Osteoblast (primary cell): ENCODE data around the gene HSPBP1. TPM values are rescaled to one million over a fixed set of nuclear protein-coding genes. Genes with fewer than 3 reads are reported as not detected.

ENCODE experiments used
- DNase-seq: peaks from one replicate; pipeline ENCODE4 v3.0.0; 2011; ENCODE audit warnings: low spot score, mixed read lengths; ENCODE audit not compliant: insufficient read length; ENCODE audit errors: missing footprints
- H2AFZ ChIP-seq: 2 replicates; pipeline ENCODE4 v1.6.0; 2011; ENCODE audit warnings: mild to moderate bottlenecking, low read length
- H3K27ac ChIP-seq: 2 replicates; pipeline ENCODE4 v1.5.1; 2011; ENCODE audit warnings: mild to moderate bottlenecking, low read depth, low read length, moderate library complexity
- H3K27me3 ChIP-seq: 2 replicates; pipeline ENCODE4 v1.6.0; 2012; ENCODE audit warnings: mild to moderate bottlenecking, control low read depth, inconsistent platforms, low read length, moderate library complexity; ENCODE audit not compliant: insufficient read depth
- H3K36me3 ChIP-seq: 2 replicates; pipeline ENCODE4 v1.5.1; 2011; ENCODE audit warnings: mild to moderate bottlenecking, low read length, control low read depth, moderate library complexity; ENCODE audit not compliant: insufficient read depth
- H3K4me1 ChIP-seq: 2 replicates; pipeline ENCODE4 v1.5.1; 2011; ENCODE audit warnings: mild to moderate bottlenecking, low read length, control low read depth, moderate library complexity; ENCODE audit not compliant: insufficient read depth
- H3K4me2 ChIP-seq: 2 replicates; pipeline ENCODE4 v1.6.0; 2011; ENCODE audit warnings: mild to moderate bottlenecking, low read length; ENCODE audit not compliant: insufficient read depth
- H3K4me3 ChIP-seq: fragments of 200-600 bp; sonication (generic); 3 replicates; pipeline ENCODE4 v1.5.1; 2012; ENCODE audit warnings: mild to moderate bottlenecking, low read length, inconsistent platforms; ENCODE audit not compliant: insufficient read depth
- H3K79me2 ChIP-seq: 2 replicates; pipeline ENCODE4 v1.6.0; 2012; ENCODE audit warnings: mild to moderate bottlenecking, low read length, control low read depth, inconsistent platforms; ENCODE audit not compliant: insufficient read depth
- H3K9me3 ChIP-seq: 2 replicates; pipeline ENCODE4 v1.5.1; 2011; ENCODE audit warnings: low read depth, low read length, control low read depth
- H4K20me1 ChIP-seq: 2 replicates; pipeline ENCODE4 v1.6.0; 2012; ENCODE audit warnings: mild to moderate bottlenecking, low read length, control low read depth; ENCODE audit not compliant: insufficient read depth
- total RNA-seq: library from RNA; depleted of rRNA; stranded (reverse); fragments of >200 nt; gene quantifications from 2 replicates; pipeline ENCODE4 v1.2.3, GENCODE V29; 2012
- TF ChIP-seq, protein P1 (sequence below): IDR thresholded peaks from 2 replicates; pipeline ENCODE4 v1.5.1; 2011; ENCODE audit warnings: mild to moderate bottlenecking, low read depth, low read length, moderate library complexity; ENCODE audit errors: extremely low read depth

Gene HSPBP1
- total RNA-seq, 1 donor: 26.4 TPM

DNA sequence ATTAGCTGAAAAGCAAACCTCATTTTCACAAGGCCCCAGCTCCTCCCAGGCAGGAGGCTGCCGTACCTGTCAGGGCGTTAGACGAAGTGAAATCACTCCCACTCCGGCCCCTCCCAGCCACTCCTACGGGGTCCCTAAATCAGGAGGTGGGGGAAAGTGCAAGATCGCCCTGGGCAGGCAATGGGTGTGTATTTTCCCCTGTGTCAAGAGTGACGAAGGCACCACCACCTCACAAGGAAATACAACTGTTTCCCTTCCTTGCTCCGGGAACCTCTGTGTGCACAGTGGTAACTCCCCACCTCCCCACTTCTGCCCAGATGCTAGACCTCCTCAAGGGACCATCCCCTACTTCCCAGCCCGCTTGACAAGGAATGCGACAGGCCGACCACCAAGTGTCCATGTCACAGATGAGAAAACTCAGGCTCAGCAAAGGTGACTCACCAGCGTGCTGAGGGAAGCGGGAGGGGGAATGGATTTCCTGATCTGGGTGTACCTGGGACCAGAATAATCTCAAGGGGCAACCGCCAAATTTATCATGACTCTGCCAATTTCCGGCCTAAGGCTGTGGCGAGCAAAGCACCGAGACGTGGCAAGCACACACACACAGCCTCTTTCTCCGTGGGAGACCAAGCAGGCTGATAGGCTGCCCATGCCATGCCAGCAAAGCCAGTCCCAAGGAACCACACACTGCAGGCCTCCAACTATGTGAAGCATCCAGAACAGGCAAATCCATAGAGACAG lies 28.4 kb downstream of the HSPBP1 start:
- peaks cover 96% of the 10 kb centered on the region for H4K20me1 ChIP-seq
- TF ChIP-seq, protein P1, sequence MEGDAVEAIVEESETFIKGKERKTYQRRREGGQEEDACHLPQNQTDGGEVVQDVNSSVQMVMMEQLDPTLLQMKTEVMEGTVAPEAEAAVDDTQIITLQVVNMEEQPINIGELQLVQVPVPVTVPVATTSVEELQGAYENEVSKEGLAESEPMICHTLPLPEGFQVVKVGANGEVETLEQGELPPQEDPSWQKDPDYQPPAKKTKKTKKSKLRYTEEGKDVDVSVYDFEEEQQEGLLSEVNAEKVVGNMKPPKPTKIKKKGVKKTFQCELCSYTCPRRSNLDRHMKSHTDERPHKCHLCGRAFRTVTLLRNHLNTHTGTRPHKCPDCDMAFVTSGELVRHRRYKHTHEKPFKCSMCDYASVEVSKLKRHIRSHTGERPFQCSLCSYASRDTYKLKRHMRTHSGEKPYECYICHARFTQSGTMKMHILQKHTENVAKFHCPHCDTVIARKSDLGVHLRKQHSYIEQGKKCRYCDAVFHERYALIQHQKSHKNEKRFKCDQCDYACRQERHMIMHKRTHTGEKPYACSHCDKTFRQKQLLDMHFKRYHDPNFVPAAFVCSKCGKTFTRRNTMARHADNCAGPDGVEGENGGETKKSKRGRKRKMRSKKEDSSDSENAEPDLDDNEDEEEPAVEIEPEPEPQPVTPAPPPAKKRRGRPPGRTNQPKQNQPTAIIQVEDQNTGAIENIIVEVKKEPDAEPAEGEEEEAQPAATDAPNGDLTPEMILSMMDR: no peak
- no peaks in the 10 kb centered on the region for H3K27me3 ChIP-seq
- H3K27ac ChIP-seq: peak overlapping the region; percentile 12
- no peaks in the 10 kb centered on the region for H3K9me3 ChIP-seq
- DNase-seq: peak; percentile 90
- peaks cover 99% of the 10 kb centered on the region for H3K79me2 ChIP-seq
- H3K4me2 ChIP-seq: no peak overlapping the region
- peaks cover 8% of the 10 kb centered on the region for H3K36me3 ChIP-seq
- peaks cover 13% of the 10 kb centered on the region for H3K4me1 ChIP-seq
- H3K4me3 ChIP-seq: no peak overlapping the region
- H2AFZ ChIP-seq: no peak overlapping the region

DNA sequence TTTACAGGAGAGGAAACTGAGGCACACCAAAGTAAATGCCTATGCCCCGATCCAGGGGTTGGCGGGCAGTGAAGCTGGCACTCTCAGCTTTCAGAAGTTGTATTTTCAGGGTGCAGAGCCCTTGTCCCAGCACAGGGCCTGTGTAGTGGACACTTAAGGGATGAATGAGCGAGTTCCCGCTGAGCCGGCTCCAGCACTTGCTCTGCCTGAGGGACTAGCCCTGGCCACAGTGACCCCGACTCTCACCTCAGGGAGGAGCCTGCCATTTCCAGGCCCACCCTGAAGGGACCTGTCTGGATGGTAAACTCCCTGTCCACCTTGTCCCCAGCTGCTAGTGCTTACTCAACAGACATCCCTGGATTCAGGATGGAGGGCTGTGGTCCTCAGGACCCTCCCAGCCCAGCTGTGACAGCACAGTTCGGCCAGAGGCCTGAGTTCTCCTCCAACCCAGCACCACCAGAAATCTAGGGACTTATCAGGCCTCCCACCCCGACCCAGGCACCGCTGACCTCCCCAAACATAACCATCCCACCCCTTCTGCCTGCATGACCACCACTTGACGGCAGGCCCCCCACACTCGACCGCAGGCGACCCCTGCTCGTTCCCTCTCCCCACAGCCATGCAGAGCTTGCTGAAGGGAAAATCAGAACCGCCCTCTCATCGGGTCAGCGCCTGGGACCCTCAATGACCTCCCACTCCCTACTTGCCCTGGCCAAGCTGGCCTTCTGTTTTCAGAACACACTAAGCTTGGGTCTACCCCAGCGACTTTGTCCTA lies 29.5 kb downstream of the HSPBP1 start:
- peaks cover 94% of the 10 kb centered on the region for H3K79me2 ChIP-seq
- no peaks in the 10 kb centered on the region for H3K9me3 ChIP-seq
- no peaks in the 10 kb centered on the region for H3K27me3 ChIP-seq
- peaks cover 88% of the 10 kb centered on the region for H4K20me1 ChIP-seq
- no peak overlapping the region for H3K4me3 ChIP-seq
- peaks cover 5% of the 10 kb centered on the region for H3K4me1 ChIP-seq
- H3K27ac ChIP-seq: no peak overlapping the region
- peak; percentile 78 for DNase-seq
- no peak overlapping the region for H2AFZ ChIP-seq
- TF ChIP-seq, protein P1: no peak
- no peak overlapping the region for H3K4me2 ChIP-seq
- peaks cover 14% of the 10 kb centered on the region for H3K36me3 ChIP-seq

GRCh38 chr19:55249841-55250240 lies 30.1 kb downstream of the HSPBP1 start:
- H3K4me1 ChIP-seq: peaks cover 5% of the 10 kb centered on the region
- no peak overlapping the region for H2AFZ ChIP-seq
- peaks cover 82% of the 10 kb centered on the region for H4K20me1 ChIP-seq
- no peaks in the 10 kb centered on the region for H3K27me3 ChIP-seq
- no peak overlapping the region for H3K27ac ChIP-seq
- H3K79me2 ChIP-seq: peaks cover 92% of the 10 kb centered on the region
- H3K9me3 ChIP-seq: no peaks in the 10 kb centered on the region
- peak; percentile 35 for DNase-seq
- no peak overlapping the region for H3K4me3 ChIP-seq
- TF ChIP-seq, protein P1: no peak
- no peak overlapping the region for H3K4me2 ChIP-seq
- peaks cover 20% of the 10 kb centered on the region for H3K36me3 ChIP-seq

GRCh38 chr19:55248704-55249103 lies 31.2 kb downstream of the HSPBP1 start:
- Histone ChIP-seq H3K4me2 (no peak overlapping the region), H4K20me1 (peaks cover 76% of the 10 kb centered on the region), H3K27me3 (no peaks in the 10 kb centered on the region), H3K9me3 (no peaks in the 10 kb centered on the region), H2AFZ (no peak overlapping the region), H3K79me2 (peaks cover 86% of the 10 kb centered on the region), H3K36me3 (peaks cover 28% of the 10 kb centered on the region), H3K4me3 (no peak overlapping the region), H3K4me1 (peaks cover 5% of the 10 kb centered on the region), H3K27ac (no peak overlapping the region)
- peak; percentile 78 for DNase-seq
- TF ChIP-seq, protein P1: no peak
